VCaP (cell line): ENCODE measurements around the gene DOCK8.

Experiments
- H3K27ac ChIP-seq: fragments of 450-650 bp; 2 replicates; pipeline ENCODE4 v1.5.1; 2017
- CTCF ChIP-seq: fragments of 450-650 bp; conservative IDR thresholded peaks from 2 replicates; pipeline ENCODE4 v1.5.1; 2017; ENCODE audit warnings: mild to moderate bottlenecking, moderate library complexity

DOCK8 gene

GRCh38 chr9:437066-437465 is 222.4 kb downstream of the DOCK8 start:
- TF ChIP-seq CTCF, result no peak
- H3K27ac ChIP-seq, result no peak overlapping the region

- H3K27ac ChIP-seq, result no peak overlapping the region
- TF ChIP-seq CTCF, result no peak
Observed at GRCh38 chr9:437574-438001, 222.9 kb downstream of the DOCK8 start.

GRCh38 chr9:438066-438465 is 223.4 kb downstream of the DOCK8 start:
- TF ChIP-seq CTCF, result no peak

GRCh38 chr9:438961-439768 is 224.5 kb downstream of the DOCK8 start:
- H3K27ac ChIP-seq, result no peak overlapping the region
- no peak for TF ChIP-seq CTCF

More at GRCh38 chr9:438066-438465, 223.4 kb downstream of the DOCK8 start:
- H3K27ac ChIP-seq, result no peak overlapping the region

GRCh38 chr9:441126-441525 is 226.5 kb downstream of the DOCK8 start:
- no peak for TF ChIP-seq CTCF
- H3K27ac ChIP-seq, result no peak overlapping the region

- no peak overlapping the region for H3K27ac ChIP-seq
- no peak for TF ChIP-seq CTCF
Observed at GRCh38 chr9:444528-444927, 229.9 kb downstream of the DOCK8 start.

GRCh38 chr9:445033-445432 is 230.4 kb downstream of the DOCK8 start:
- H3K27ac ChIP-seq, result no peak overlapping the region
- no peak for TF ChIP-seq CTCF
